ENCODE results near the gene AURKAIP1.
A peak's percentile ranks its signal among the peaks of the same experiment; 100 is the strongest.

AURKAIP1 gene

GRCh38 chr1:1361233-1361981 is 13.6 kb downstream of the AURKAIP1 start:
- no peak for DNase-seq (ENCODE audit: low read depth in 2 of 2)

DNA sequence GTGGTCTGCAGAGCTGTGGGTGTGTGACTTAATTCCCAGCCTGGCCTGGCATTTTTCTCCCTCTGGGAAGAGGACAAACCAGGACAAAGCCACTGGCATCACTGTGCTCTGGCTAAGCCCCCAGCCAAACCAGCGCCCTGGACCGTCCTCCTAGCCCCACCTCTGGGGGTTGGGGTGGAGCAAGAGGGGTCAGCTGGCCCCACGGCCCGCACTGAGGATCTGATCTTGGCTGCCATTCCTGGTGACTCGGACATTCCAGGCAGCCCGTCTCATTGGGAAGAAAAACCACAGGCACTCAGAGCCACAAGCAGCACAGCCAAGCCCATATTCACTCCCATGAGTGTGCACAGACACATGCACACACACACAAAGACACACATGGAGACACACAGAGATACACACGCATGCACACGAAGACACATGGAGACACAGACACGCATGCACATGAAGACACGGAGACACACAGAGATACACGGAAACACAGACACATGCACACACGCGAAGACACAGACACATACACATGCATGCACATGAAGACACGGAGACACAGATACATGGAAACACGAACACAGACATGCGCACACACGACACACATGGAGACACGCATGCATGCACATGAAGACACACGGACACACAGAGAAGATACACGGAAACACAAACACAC is 14.4 kb downstream of the AURKAIP1 start:
- no peak for DNase-seq (ENCODE audit: low read depth in 2 of 2)

DNA sequence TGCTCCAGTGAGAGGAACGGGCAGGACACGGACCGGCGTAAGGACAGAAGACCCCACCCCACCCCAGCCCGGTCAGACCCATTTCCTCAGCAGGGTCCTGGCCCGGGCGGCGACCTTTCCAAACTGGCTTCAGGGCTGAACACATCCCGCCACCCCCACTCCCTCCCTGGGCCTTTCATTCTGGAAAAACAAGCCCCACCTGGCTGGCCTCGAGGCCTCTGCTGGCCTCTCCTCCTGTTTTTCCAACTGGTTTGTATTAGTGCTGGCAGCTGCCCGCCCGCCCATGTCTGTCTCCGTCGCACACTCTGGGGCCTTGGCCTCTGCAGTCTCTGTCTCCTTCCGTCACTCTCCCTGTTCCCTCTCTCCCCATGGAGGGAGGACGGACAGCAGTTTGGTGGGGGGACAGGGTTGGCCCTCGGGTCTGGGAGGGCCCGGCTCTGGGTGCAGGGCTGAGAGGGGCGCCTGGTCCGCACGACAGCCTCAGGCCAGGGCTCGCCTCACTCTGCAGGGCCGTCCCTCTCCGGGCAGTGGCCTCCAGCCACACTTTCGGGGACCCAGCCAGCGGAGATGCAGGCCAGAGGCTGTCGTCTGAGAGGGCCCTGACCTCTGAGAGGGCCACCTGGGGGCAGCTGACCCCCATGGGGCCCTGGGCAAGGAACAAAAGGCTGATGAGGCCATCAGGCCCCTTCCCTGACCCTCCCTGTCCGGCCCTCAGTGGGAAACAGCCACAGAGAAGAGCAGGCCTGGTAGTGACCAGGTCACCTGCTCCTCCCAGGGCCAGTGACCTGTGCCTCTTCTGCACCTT is 15.1 kb downstream of the AURKAIP1 start:
- no peak for DNase-seq (ENCODE audit: low read depth in 2 of 2)

DNA sequence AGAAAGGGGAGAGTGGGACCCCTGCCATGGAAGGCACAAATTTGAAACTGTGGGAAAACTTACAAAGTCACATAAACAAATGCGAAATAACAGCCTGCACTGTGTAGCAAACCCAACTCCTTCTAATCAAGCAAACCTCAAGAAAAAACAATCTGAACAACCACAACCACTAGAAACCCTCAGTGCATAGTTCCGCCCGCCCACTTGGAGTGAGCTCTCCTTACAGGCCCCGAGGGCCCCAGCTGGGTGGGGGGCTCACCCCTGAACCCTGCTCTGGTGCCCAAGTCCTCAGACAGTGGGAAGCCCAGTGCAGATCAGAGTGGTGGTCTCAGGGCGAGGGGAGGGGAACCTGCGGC is 15.7 kb downstream of the AURKAIP1 start:
- no peak for DNase-seq (ENCODE audit: low read depth in 2 of 2)

DNA sequence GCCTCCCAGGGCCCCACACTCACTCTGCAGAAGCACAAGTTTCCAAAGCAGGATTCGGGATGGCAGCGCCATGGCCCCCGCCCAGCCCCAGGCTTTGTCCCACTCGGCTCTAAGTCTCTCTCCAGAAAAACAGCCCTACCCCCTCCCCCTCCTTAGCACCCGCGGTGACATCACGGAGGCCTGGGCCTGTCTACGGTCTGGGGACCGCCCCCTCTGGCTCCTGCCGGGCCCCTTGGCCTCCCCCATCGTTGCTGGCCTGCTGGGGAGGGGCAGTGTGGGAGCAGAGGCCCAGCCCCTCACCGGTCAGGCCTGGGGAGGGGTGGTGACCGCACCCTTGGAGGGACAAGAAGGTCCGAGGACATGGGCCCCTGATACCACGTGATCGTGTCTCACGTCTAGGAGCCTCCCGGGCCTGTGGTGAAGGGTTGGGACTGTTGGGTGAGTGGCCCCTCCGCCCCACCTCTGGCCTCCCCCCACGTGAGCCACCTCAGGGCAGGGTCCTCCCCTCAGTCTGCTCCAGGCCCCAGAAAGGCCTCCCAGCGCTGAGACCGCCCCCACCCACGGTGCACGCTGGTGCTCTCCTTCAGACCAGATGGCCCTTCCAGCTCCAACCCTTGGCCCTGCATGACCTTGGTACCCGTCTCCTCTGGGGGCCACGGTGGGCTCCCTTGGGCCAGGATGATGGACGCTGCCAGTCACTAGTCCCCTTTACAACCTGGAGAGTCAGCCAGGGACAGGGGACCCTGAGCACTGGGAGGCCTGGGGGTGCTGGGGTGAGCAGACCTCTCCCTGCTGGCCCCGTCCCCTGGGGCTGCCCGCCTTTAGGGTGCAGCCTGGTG is 16.4 kb downstream of the AURKAIP1 start, which contains the start of gene MXRA8:
MXRA8 (minus strand) TSS at position 123 of the 839 bp plus-strand sequence; CDS start at position 72, 51 bp downstream.
- no peak for DNase-seq (ENCODE audit: low read depth in 2 of 2)

DNA sequence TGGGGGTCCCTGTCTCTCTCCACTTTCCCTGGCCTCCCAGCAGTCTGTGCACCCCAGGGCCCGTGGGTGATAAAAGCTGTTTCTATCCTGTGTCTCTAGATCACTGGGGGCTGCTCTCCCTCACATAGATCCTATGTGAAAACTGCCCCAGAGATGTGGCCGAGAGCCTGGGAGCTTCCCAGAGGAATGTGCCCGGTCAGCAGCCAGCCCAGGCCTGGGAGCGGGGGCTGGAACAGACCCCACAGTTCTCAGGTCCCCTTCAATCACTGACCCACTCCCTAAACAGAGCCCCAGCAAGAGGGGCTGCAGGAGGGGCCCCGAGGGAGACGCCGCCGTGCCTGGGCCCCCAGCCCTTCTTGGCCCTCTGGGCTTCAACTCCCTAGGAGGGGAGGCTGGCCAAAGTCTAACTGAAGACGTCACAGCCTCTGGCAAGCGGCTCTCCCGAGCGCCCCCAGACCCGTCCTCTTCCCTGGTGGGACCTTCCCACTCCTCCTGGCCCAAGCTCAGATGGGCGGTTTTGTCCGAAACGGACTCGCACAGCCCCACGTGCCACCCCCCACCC is 17.1 kb downstream of the AURKAIP1 start:
- DNase-seq (ENCODE audit: low read depth in 2 of 2): no peak

- no peak for DNase-seq (ENCODE audit: low read depth in 2 of 2)
These were observed 18.1 kb downstream of the AURKAIP1 start for GRCh38 chr1:1356796-1357401.

DNA sequence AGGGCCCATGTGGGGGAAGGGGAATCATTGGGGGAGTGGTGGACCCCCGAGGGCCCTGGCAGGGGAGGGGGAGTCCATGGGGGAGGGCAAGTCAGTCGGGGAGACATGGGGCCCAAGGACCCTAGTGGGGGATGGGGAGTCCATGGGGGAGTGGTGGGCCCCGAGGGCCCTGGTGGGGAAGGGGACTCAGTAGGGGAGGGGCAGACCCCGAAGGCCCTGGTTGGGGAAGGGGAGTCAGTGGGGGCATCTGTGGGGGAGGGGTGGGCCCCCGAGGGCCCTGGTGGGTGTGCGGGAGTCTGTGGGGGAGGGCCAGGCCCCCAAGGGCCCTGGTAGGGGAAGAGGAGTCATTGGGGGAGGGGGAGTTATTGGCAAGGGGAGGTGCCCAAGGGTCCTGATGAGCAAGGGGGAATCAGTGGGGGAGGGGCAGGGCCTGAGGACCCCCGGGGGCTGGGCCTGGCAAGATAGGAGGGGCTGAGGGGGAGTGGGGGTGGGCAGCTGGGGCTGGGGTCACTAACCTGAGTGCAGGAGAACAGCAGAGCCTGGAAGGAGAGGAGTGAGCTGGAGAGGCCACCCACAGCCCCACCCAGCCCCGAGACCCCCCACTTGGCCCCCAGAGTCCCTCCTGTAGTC is 18.7 kb downstream of the AURKAIP1 start:
- no peak for DNase-seq (ENCODE audit: low read depth in 2 of 2)

DNA sequence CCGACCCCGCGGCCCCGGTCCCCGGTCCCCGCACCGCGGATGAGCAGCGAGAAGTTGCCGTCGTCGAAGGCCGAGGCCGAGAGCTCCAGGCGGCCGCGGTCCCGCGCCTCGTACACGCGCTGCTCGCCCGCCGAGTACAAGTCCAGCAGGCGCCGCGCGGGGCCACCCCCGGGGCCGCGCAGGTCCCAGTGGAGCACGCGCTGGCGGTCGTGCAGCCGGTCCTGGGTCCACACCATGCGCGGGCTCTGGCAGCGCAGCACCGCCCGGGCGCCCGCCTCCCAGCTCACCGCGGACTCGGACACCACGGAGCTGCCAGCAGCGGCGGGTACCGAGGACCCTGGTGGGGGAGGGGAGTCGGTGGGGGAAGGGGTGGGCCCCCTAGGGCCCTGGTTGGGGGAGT is 19.6 kb downstream of the AURKAIP1 start:
- DNase-seq (ENCODE audit: low read depth in 2 of 2): no peak

DNA sequence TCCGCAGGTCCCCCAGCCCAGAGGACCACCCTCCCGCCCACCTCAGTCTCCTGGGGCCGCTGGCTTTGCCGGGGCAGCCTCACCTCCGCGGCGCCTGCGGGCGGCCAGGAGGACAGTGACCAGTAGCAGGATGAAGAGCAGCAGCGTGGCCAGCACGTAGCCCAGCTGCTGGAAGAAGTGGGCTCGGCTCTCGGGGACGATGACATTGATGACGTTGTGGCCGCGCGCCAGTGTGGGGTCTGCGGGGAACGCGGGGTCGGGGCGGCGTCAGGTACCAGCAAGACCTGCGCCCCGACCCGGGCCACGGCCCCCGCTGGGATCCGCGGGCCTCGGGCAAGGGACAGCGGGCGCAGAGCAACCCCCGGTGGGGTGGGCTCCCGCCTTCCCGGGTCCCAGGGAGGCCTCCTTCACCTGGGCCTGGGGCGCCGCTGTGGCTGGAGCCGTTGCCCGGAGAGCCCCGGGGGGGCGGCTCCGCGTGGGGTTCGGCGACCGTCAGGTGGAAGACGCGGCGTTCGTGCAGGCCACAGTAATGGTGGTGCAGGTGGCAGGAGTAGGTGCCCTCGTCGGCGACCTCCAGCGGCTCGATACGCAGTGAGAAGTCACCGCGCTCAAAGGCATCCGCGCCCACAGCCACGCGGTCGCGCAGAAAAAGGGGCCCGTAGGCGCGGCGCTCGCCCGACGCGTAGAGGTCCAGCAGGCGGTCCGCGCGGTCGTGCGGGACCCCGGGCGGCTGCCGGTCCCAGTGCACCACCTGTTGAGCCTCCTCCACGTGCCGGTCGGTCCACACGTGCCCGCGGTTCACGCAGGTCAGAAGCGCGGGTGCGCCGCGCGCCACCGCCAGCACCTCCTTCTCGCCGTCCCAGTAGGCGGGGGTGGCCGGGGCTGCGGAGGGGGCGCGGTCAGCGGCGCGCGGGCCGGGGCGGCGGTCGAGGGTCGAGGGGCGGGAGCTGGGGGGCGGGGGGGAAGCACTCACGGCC is 20.4 kb downstream of the AURKAIP1 start:
- no peak for DNase-seq (ENCODE audit: low read depth in 2 of 2)

- no peak for DNase-seq (ENCODE audit: low read depth in 2 of 2)
These were observed 21.4 kb downstream of the AURKAIP1 start for GRCh38 chr1:1353389-1354151.

DNA sequence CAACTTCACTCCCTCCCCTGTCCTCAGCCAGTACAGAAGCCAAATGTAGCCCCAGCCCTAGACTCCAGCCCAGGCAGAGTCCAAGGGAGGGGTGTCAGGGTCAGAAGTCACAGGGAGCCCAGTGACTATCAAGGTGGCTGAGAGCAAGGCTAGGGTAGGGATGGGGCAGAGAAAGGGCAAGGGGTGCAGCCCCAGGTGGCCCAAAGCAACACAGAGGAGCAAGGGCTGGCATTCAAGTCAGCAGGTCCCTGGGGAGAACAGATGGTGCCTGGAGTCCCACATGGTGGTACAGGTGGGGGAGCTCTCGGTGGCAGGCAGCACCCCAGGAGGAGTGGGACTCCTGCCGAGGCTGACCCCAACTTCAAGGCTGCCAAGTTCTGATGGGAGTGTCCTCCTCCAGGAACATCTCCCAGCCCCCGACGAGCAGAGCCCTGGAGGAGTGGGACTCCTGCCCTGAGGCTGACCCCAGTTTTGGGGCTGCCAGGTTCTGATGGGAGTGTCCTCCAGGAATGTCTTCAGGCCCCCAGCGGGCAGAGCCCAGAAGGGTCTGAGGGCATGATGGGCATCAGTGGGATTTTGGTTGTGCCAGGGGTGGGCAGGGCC is 22.1 kb downstream of the AURKAIP1 start:
- DNase-seq (ENCODE audit: low read depth in 2 of 2): no peak

DNA sequence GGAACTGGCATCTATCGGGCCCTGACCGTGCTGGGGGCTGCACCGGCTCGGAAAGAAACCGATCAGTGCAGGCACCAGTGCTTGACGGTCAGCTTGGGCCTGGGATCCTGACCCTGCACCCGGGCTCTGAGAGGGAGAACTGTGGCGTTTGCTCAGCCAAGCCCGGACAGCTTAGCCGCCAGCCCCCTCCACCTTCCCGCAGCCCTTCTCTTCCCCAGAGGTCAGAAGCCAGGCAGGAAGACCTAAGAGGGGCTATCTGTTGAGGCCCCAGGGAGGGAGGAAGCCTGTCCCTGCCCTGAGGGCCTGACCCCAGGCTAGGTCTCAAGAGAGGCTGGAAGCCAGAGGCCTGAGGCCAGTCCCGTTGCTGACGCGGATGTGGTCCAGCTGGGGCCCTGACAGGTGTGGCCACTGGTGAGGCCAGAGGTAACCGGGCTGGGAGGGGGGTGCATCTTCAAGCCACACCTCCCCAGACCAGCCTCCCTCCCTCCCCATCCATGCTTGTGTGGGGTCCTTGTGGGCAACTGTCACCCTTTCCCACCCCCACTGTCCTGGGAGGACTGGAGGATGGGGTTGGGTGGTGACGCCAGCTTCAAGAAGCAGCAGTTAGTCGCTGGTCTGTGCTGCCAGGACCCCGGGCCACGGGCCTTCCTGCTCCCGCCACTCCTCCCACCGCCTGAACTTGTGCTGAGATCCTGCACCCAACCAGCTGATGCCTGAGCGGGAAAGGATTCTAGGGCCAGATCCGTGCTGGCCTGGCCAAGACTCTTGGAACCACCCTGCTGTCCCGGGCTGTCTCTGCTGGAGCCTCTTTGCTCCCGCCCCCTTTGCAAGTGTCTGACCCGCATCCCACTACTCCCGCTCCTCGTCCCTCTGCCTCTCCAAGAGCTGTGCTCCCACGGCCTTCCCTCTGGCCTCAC is 23.2 kb downstream of the AURKAIP1 start:
- no peak for DNase-seq (ENCODE audit: low read depth in 2 of 2)

DNA sequence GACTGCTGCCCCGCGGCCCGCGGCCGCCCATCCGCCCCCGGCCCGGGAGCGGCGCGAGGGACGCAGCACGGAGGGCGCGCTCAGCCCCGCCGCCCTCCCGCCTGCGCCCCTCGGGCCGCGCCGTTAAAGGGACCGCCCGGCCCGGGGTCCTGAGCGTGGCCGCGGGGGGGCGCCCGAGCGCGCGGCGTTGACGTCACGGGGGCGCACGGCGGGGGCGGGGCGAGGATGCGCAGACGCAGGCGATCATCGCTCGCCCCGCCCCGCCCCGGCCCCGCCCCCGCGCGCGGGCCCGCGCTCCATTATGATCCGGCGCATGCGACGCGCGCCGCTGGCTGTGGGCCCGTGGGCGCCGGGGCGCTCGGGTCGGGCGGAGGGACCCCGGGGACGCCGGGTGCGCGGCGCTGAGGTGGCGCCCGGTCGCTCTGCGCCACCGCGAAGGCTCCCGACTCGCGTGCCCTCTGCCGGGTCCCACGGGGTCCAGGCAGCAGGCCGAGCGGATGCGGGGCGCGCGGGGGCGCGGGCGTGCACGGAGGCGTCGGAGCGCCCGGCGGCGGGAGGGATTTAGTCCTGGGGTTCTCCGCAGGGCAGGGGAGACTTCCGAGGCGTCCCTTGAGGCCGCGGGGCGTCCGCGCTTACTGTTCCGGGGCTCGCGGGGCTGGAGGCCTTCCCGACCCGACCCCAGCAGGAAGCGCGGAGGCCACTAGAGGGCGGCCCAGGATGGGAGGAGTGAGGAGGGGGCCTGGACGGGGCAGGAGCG is 25.6 kb downstream of the AURKAIP1 start, which contains the start of gene DVL1:
DVL1 (minus strand) TSS at position 163 of the 757 bp plus-strand sequence. CDS start 353 bp downstream, outside the sequence.
- DNase-seq (ENCODE audit: low read depth in 2 of 2): peak in 1 of 2 donors; percentile 55

DNA sequence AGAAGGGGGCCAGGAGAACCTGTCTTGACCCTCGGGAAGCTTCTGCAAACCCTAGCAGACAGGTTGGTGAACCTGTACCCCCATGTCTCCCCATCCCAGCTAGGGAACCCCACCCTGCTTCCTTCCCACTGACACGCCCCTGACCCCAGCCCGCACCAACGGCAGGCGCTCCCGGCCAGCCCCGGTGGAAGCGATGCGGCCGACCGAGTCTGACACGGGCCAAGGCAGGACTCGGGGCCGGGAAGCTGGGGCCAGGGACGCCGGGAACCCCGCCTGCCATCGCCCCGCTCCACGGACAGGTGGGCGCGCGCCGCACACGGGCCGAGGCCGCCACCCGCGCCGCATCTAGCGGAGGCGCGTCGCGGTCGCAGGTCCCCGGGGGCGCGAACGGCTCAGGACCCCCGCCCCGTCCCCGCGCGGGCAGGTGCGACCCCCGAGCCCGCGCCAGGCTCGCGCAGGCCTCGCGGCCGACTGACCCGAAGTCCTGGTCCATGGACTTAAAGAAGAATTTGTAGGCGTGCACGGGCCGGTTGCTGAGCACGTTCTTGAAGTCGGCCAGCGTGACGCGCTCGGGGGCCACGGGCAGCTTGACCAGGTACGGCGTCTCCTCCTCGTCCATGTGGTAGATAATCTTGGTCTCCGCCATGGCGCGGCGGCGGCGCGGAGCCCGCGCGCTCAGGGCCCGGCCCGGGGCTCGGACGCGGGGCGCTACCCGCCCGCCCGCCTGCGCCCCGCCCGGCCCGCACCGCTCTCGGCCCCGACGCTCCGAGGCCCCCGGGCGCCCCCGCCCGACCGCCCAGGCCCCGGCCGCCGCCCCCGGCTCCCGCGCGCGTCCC is 26.4 kb downstream of the AURKAIP1 start:
- DNase-seq (ENCODE audit: low read depth in 2 of 2): no peak
